CD14-positive monocyte (primary cell): Measurements from ENCODE around the gene BTBD6. TPM values are rescaled to one million over a fixed set of nuclear protein-coding genes. Genes with fewer than 3 reads are reported as not detected.

ENCODE experiments used
- DNase-seq, 3 donors: peaks; one replicate each; pipeline ENCODE4 v3.0.0-alpha.2; 2011 to 2022
- H2AFZ ChIP-seq: 2 replicates; pipeline ENCODE4 v1.6.0; 2012; ENCODE audit warnings: mild to moderate bottlenecking, low read depth, low read length, inconsistent platforms; ENCODE audit not compliant: insufficient read depth, poor library complexity, severe bottlenecking
- H3K27ac ChIP-seq, 2 donors: 1 replicate in 1 of 2; 2 replicates in 1 of 2; pipeline ENCODE4 v1.5.1; 2012 to 2013; ENCODE audit warnings: low read length in 2 of 2, control low read depth in 1 of 2, inconsistent platforms in 1 of 2, low read depth in 1 of 2, mild to moderate bottlenecking in 1 of 2
- H3K27me3 ChIP-seq, 2 donors: one replicate each; pipeline versions ENCODE4 v1.6.0 to v1.6.1; 2011 to 2013; ENCODE audit warnings: low read length in 2 of 2; ENCODE audit not compliant: control insufficient read depth in 2 of 2, insufficient read depth in 2 of 2
- H3K36me3 ChIP-seq, 2 donors: replicated peaks in 1 of 2; 1 replicate in 1 of 2; 2 replicates in 1 of 2; pipeline versions ENCODE4 v1.5.1 to v1.6.1; 2012 to 2013; ENCODE audit warnings: low read length in 2 of 2, control low read depth in 1 of 2, inconsistent platforms in 1 of 2, mild to moderate bottlenecking in 1 of 2; ENCODE audit not compliant: insufficient read depth in 2 of 2, control insufficient read depth in 1 of 2
- H3K4me1 ChIP-seq, 2 donors: 1 replicate in 1 of 2; 2 replicates in 1 of 2; pipeline versions ENCODE4 v1.5.1 to v1.6.1; 2012 to 2013; ENCODE audit warnings: low read length in 2 of 2, control low read depth in 1 of 2, inconsistent platforms in 1 of 2, mild to moderate bottlenecking in 1 of 2, moderate library complexity in 1 of 2; ENCODE audit not compliant: insufficient read depth in 2 of 2, control insufficient read depth in 1 of 2
- H3K4me2 ChIP-seq: replicated peaks from 2 replicates; pipeline ENCODE3; 2012; ENCODE audit warnings: low read length, moderate library complexity, mild to moderate bottlenecking; ENCODE audit not compliant: poor library complexity, severe bottlenecking; ENCODE audit errors: extremely low read depth
- H3K4me3 ChIP-seq, 3 experiments: fragments of 200-600 bp in 1 of 3; sonication (generic) in 1 of 3; replicated peaks in 1 of 3; 1 replicate in 2 of 3; 2 replicates in 1 of 3; pipeline ENCODE4 v1.5.1; 2011 to 2013; ENCODE audit warnings: low read length in 3 of 3, mild to moderate bottlenecking in 3 of 3, control low read depth in 2 of 3, low read depth in 2 of 3, inconsistent platforms in 1 of 3, moderate library complexity in 1 of 3
- H3K79me2 ChIP-seq: 2 replicates; pipeline ENCODE4 v1.6.0; 2012; ENCODE audit warnings: mild to moderate bottlenecking, control low read depth, inconsistent platforms, low read length, moderate library complexity; ENCODE audit not compliant: insufficient read depth
- H3K9ac ChIP-seq: 2 replicates; pipeline ENCODE4 v1.6.0; 2017; ENCODE audit warnings: low read length, mild to moderate bottlenecking; ENCODE audit not compliant: insufficient read depth, poor library complexity, severe bottlenecking
- H3K9me3 ChIP-seq, 2 donors: replicated peaks in 1 of 2; 1 replicate in 1 of 2; 2 replicates in 1 of 2; pipeline versions ENCODE4 v1.5.1 to v1.6.1; 2012 to 2013; ENCODE audit warnings: low read length in 2 of 2, control low read depth in 1 of 2; ENCODE audit not compliant: control insufficient read depth in 1 of 2, insufficient read depth in 1 of 2
- H4K20me1 ChIP-seq: 2 replicates; pipeline ENCODE4 v1.6.0; 2012; ENCODE audit warnings: mild to moderate bottlenecking, low read length, control low read depth, moderate library complexity; ENCODE audit not compliant: insufficient read depth
- H3K27ac Mint-ChIP-seq, 7 donors: one replicate each; pipeline ENCODE4 v1.8.0; 2020; ENCODE audit warnings: mild to moderate bottlenecking in 7 of 7, mixed read lengths in 7 of 7, moderate library complexity in 6 of 7, inconsistent platforms in 2 of 7
- H3K27me3 Mint-ChIP-seq, 3 donors: one replicate each; pipeline ENCODE4 v1.8.0; 2021 to 2022; ENCODE audit warnings: low read depth in 3 of 3, mild to moderate bottlenecking in 3 of 3, mixed read lengths in 3 of 3, moderate library complexity in 3 of 3, inconsistent platforms in 1 of 3
- H3K36me3 Mint-ChIP-seq, 2 donors: one replicate each; pipeline ENCODE4 v1.8.0; 2020; ENCODE audit warnings: mixed read lengths in 2 of 2, inconsistent platforms in 1 of 2, mild to moderate bottlenecking in 1 of 2
- H3K4me1 Mint-ChIP-seq: one replicate; pipeline ENCODE4 v1.8.0; 2020; ENCODE audit warnings: mild to moderate bottlenecking, mixed read lengths
- H3K4me3 Mint-ChIP-seq, 2 donors: one replicate each; pipeline ENCODE4 v1.8.0; 2020; ENCODE audit warnings: mild to moderate bottlenecking in 2 of 2, mixed read lengths in 2 of 2, moderate library complexity in 1 of 2
- H3K9me3 Mint-ChIP-seq, 7 donors: one replicate each; pipeline ENCODE4 v1.8.0; 2020 to 2022; ENCODE audit warnings: mixed read lengths in 7 of 7, mild to moderate bottlenecking in 6 of 7, moderate library complexity in 6 of 7, inconsistent platforms in 2 of 7
- CTCF ChIP-seq: fragments of 200-600 bp; IDR thresholded peaks from one replicate; pipeline ENCODE4 v1.8.0; 2022; ENCODE audit warnings: antibody characterized with exemption, mild to moderate bottlenecking
- WGBS: methylation state at CpG from one replicate; pipeline ENCODE4 v1.1.5; 2013; ENCODE audit warnings: missing lambda C conversion rate; ENCODE audit not compliant: insufficient coverage; 5-methylcytosine and 5-hydroxymethylcytosine counted together
- intact Hi-C, 2 donors: fragments of 100-400 bp; cut with micrococcal nuclease; formaldehyde crosslinking; loops; one replicate each; pipeline versions ENCODE4 v1.15.0 to v1.15.1; 2023
- polyA plus RNA-seq, 3 donors: library from polyadenylated mRNA; depleted of rRNA in 1 of 3; unstranded in 2 of 3; stranded (reverse) in 1 of 3; fragments of 300-500 nt in 2 of 3; fragments of >200 nt in 1 of 3; fragmentation: Illumina TruSeq in 2 of 3; gene quantifications; 1 replicate in 2 of 3; 2 replicates in 1 of 3; pipeline ENCODE4 v1.2.3, GENCODE V29; 2012 to 2021

The BTBD6 gene
- polyA plus RNA-seq, 3 donors = 1.3 to 24.4 (median 6.3) TPM

DNA sequence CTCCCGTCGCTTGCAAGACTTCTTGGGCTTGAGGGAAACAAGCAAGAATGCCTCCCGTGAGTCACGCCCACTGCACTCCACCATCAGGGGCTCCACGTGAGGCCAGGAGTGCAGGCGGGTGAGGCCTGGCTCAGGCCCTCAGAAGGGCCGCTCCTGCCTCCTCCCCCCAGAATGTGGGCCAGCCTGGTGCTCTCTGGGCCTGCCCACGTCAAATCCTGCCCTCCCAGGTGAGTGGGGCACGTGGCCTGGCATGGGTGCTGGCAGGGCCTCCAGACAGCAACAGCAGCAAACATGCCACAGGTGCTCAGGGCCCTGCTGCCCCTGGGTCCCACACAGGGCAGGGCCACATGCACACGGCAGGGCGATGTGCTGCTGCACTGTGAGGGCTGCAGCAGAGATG, 30.6 kb upstream of the BTBD6 start:
- TF ChIP-seq CTCF = no peak
- Mint-ChIP-seq H3K9me3 (peaks cover 0 to 7% (median 2%) of the 10 kb centered on the region in 7 donors), H3K27me3 (peaks cover 0 to 2% (median 0%) of the 10 kb centered on the region in 3 donors), H3K27ac (peak overlapping the region in 1 of 7 donors; percentile 64), H3K4me1 (no peaks in the 10 kb centered on the region), H3K4me3 (no peak overlapping the region), H3K36me3 (peaks cover 52 to 80% of the 10 kb centered on the region in 2 donors)
- Histone ChIP-seq H4K20me1 (peaks cover 3% of the 10 kb centered on the region), H3K4me1 (no peaks in the 10 kb centered on the region), H3K4me3 (no peak overlapping the region), H3K9me3 (peaks cover 0 to 3% of the 10 kb centered on the region in 2 donors), H3K9ac (no peak overlapping the region), H2AFZ (no peak overlapping the region), H3K27me3 (no peaks in the 10 kb centered on the region), H3K79me2 (no peaks in the 10 kb centered on the region), H3K36me3 (peaks cover 72 to 98% of the 10 kb centered on the region in 2 donors), H3K27ac (no peak overlapping the region), H3K4me2 (no peak overlapping the region)
- intact Hi-C loops = no loop called here
- DNase-seq = no peak
- WGBS = over 99% methylated on average over 11 of the region's 11 CpGs

GRCh38 chr14:105218611-105219010, 29.7 kb upstream of the BTBD6 start:
- Histone ChIP-seq H3K79me2 (no peaks in the 10 kb centered on the region), H2AFZ (no peak overlapping the region), H3K4me3 (no peak overlapping the region), H3K4me2 (no peak overlapping the region), H3K27ac (no peak overlapping the region), H4K20me1 (peaks cover 3% of the 10 kb centered on the region), H3K4me1 (no peaks in the 10 kb centered on the region), H3K27me3 (no peaks in the 10 kb centered on the region), H3K9me3 (peaks cover 0 to 3% of the 10 kb centered on the region in 2 donors), H3K36me3 (peaks cover 69 to 98% of the 10 kb centered on the region in 2 donors), H3K9ac (no peak overlapping the region)
- H3K4me3 Mint-ChIP-seq = peak overlapping the region in 1 of 2 donors; percentile 18
- peaks cover 0 to 7% (median 2%) of the 10 kb centered on the region in 7 donors for H3K9me3 Mint-ChIP-seq
- peaks cover 57 to 82% of the 10 kb centered on the region in 2 donors for H3K36me3 Mint-ChIP-seq
- no peaks in the 10 kb centered on the region for H3K4me1 Mint-ChIP-seq
- no peak for DNase-seq
- no peak for TF ChIP-seq CTCF
- 94% methylated on average over 18 of the region's 19 CpGs for WGBS
- peaks cover 0 to 2% (median 0%) of the 10 kb centered on the region in 3 donors for H3K27me3 Mint-ChIP-seq
- intact Hi-C loops = no loop called here
- peak overlapping the region in 4 of 7 donors; percentile 31 to 63 (median 51) for H3K27ac Mint-ChIP-seq
